HG02840 (cell line): ENCODE data around the gene PRAMEF5.
"Not testable (repeated sequence)": the region's sequence is repeated elsewhere in the genome, so short reads cannot be mapped to it uniquely, and the experiment has no call there.

Source experiments
- ATAC-seq: cut with Tn5 transposase; IDR thresholded peaks from one replicate; pipeline ENCODE4 v1.9.1; 2021; ENCODE audit warnings: mild to moderate bottlenecking, moderate library complexity, moderate number of reproducible peaks; ENCODE audit not compliant: unreplicated experiment, low FRiP score

Gene PRAMEF5

DNA sequence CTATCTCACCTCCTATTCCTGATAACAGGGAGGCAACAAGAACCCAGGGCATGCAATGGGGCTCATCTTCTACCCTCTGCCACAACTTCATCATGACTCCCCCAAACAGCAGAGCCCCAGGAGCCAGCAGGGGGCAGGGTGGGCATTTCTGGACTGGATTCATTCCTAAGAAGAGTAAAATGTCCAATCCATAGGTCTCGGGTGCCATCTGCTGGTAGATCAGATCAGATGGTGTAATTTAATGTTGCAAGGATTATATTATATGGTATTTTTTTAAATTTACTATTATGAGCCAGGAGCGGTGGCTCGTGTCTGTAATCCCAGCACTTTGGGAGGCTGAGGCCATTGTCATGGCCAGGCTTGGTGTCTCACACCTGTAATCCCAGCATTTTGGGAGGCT is 11.1 kb downstream of the PRAMEF5 start:
- ATAC-seq: not testable (repeated sequence)

- not testable (repeated sequence) for ATAC-seq
These were observed 23.0 kb downstream of the PRAMEF5 start for GRCh38 chr1:13277016-13277415.

DNA sequence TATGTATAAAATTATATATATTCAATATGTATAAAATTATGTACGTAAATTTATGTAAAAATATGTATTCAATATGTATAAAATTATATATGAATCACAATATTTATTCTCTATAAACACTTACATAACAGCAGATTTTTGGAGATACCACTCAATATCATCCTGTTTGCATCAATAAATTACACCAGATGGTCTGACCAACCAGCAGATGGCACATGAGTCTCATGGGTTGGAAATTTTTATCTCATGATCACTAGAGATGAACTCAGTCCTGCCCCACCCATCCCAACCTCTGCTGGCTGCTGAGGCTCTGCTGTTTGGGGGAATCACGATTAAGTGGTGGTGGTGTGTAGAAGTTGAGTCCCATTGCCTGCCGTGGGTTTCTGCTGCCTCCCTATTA is 25.6 kb downstream of the PRAMEF5 start:
- not testable (repeated sequence) for ATAC-seq

DNA sequence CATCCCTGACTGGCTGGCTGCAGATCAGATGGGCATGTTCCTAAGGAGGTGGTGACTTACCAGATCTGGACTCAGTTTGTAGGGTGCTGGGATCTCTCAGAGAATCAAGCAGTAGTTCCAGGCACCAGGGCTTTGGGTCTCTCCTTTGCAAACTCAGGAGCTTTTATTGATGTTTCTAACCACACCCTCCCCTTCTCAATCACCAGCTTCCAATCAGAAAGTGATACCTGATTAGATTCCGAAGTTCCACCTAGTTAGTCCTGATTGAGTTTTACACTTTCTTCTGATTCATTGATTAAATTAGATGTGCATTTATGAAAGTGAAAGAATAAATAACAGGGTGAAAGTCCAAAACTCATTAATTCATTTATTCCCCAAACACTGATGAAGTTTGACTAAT is 31.0 kb downstream of the PRAMEF5 start, which contains the start of gene PRAMEF8:
TSS of gene PRAMEF8 (minus strand) at position 101 of the 400 bp plus-strand sequence. CDS start 1,046 bp downstream, outside the sequence.
- ATAC-seq: not testable (repeated sequence)

- not testable (repeated sequence) for ATAC-seq
These were observed 35.0 kb downstream of the PRAMEF5 start for GRCh38 chr1:13289030-13289429.

- not testable (repeated sequence) for ATAC-seq
These were observed 43.4 kb downstream of the PRAMEF5 start for GRCh38 chr1:13297216-13297931.

DNA sequence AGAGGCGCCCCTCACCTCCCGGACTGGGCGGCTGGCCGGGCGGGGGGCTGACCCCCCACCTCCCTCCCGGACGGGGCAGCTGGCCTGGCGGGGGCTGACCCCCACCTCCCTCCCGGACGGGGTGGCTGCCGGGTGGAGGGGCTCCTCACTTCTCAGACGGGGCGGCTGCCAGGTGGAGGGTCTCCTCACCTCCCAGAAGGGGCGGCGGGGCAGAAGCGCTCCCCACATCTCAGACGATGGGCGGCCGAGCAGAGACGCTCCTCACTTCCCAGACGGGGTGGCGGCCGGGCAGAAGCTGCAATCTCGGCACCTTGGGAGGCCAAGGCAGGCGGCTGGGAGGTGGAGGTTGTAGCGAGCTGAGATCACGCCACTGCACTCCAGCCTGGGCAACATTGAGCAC is 44.7 kb downstream of the PRAMEF5 start:
- not testable (repeated sequence) for ATAC-seq

- ATAC-seq: not testable (repeated sequence)
These were observed 48.2 kb downstream of the PRAMEF5 start for GRCh38 chr1:13302197-13302596.

DNA sequence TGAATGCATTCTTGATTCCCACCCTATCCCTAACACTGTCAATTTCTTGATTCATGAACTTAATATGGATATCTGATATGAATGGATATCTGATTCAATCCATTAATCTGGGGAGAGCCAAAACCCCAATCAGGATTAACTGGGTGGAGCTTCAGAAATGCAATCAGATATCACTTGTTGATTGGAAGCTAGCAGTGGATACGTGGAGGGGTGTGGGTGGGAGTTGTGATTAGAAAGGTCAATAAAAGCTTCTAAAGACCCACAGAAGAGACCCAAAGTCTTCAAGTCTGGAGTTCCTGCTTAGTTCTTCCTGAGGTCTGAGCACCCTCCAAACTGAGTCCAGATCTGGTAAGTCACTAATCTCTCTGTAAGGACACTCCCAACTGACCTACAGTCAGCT is 49.2 kb downstream of the PRAMEF5 start, which contains the start of gene PRAMEF33:
TSS of gene PRAMEF33 (plus strand) at position 301 of the 400 bp plus-strand sequence. CDS start 2,416 bp downstream, outside the sequence.
- not testable (repeated sequence) for ATAC-seq
